Common myeloid progenitor, CD34-positive (primary cell): ENCODE results near the gene ELAVL3.
"Not testable (repeated sequence)": the region's sequence is repeated elsewhere in the genome, so short reads cannot be mapped to it uniquely, and the experiment has no call there.

Source experiments
- CTCF ChIA-PET: fragments of 350-600 bp; sonication (Branson Sonifier 250); formaldehyde crosslinking; loops from one replicate; lab custom pipeline; 2021; ENCODE audit warnings: antibody characterized with exemption; lab: Charles Lee
- POLR2A ChIA-PET: fragments of 350-600 bp; sonication (Branson Sonifier 250); formaldehyde crosslinking; loops from one replicate; lab custom pipeline; 2021; ENCODE audit warnings: antibody characterized with exemption; lab: Charles Lee
- DNase-seq, 3 donors: peaks; one replicate each; pipeline versions ENCODE4 v3.0.0 to v3.0.0-alpha.2; 2013
- H3K27ac ChIP-seq, 2 experiments: 1 replicate in 1 of 2; 2 replicates in 1 of 2; pipeline ENCODE4 v1.7.0; 2013; ENCODE audit warnings: inconsistent platforms in 2 of 2, low read length in 2 of 2, mild to moderate bottlenecking in 2 of 2, low read depth in 1 of 2, moderate library complexity in 1 of 2; ENCODE audit not compliant: severe bottlenecking in 2 of 2, insufficient read depth in 1 of 2, poor library complexity in 1 of 2
- H3K27me3 ChIP-seq, 5 experiments: replicated peaks in 2 of 5; 1 replicate in 3 of 5; 2 replicates in 2 of 5; pipeline versions ENCODE4 v1.6.1 to v1.7.0; 2013; ENCODE audit warnings: low read length in 4 of 5, mild to moderate bottlenecking in 2 of 5, moderate library complexity in 2 of 5, inconsistent platforms in 1 of 5; ENCODE audit not compliant: insufficient read depth in 5 of 5, control insufficient read depth in 4 of 5
- H3K36me3 ChIP-seq, 4 experiments: 1 replicate in 2 of 4; 2 replicates in 2 of 4; pipeline versions ENCODE4 v1.6.1 to v1.7.0; 2013; ENCODE audit warnings: low read length in 3 of 4, control low read depth in 1 of 4, mild to moderate bottlenecking in 1 of 4; ENCODE audit not compliant: control insufficient read depth in 4 of 4, insufficient read depth in 4 of 4
- H3K4me1 ChIP-seq, 4 experiments: 1 replicate in 3 of 4; 2 replicates in 1 of 4; pipeline versions ENCODE4 v1.6.1 to v1.7.1; 2013; ENCODE audit warnings: low read length in 3 of 4, mild to moderate bottlenecking in 3 of 4, control low read depth in 1 of 4, inconsistent platforms in 1 of 4, moderate library complexity in 1 of 4; ENCODE audit not compliant: control insufficient read depth in 4 of 4, insufficient read depth in 4 of 4; ENCODE audit errors: control extremely low read depth in 1 of 4
- H3K4me3 ChIP-seq, 7 experiments: 1 replicate in 4 of 7; 2 replicates in 3 of 7; pipeline versions ENCODE4 v1.5.1 to v1.7.0; 2013; ENCODE audit warnings: mild to moderate bottlenecking in 7 of 7, low read length in 6 of 7, moderate library complexity in 6 of 7, inconsistent platforms in 2 of 7, low read depth in 2 of 7, control low read depth in 1 of 7; ENCODE audit not compliant: insufficient read depth in 4 of 7, control insufficient read depth in 1 of 7; ENCODE audit errors: extremely low read depth in 1 of 7
- H3K9me3 ChIP-seq, 5 experiments: 1 replicate in 4 of 5; 2 replicates in 1 of 5; pipeline versions ENCODE4 v1.6.1 to v1.7.1; 2013; ENCODE audit warnings: low read length in 4 of 5, mild to moderate bottlenecking in 2 of 5, inconsistent platforms in 1 of 5, low read depth in 1 of 5, moderate library complexity in 1 of 5; ENCODE audit not compliant: control insufficient read depth in 4 of 5, insufficient read depth in 2 of 5; ENCODE audit errors: control extremely low read depth in 1 of 5
- WGBS: methylation state at CpG from one replicate; pipeline ENCODE4 v1.1.5; 2013; ENCODE audit not compliant: insufficient coverage; 5-methylcytosine and 5-hydroxymethylcytosine counted together

The ELAVL3 gene

DNA sequence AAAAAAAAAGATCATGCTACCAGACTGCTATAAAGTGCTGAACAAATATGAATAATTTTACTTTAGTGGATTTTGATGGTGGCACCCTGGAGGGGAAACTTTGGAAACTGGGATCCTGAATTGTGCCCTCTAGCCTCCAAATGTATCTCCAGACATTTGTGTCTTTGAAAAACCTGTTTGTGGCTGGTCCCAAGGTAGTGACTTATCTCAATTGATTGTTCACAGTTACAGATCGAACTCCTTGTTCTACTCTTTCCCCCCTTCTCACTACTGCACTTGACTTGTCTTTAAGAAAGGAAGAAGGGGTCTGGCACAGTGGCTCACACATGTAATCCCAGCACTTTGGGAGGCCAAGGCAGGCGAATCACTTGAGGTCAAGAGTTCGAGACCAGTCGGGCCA is 72.3 kb downstream of the ELAVL3 start:
- Histone ChIP-seq H3K27me3 (peaks cover 0 to 13% (median 5%) of the 10 kb centered on the region in 5 experiments), H3K4me3 (no peak overlapping the region), H3K4me1 (peaks cover 0 to 3% (median 0%) of the 10 kb centered on the region in 4 experiments), H3K27ac (no peak overlapping the region), H3K36me3 (no peaks in the 10 kb centered on the region), H3K9me3 (no peaks in the 10 kb centered on the region)
- ChIA-PET CTCF (interaction anchor here (4.4 kb wide), 1 partner anchor 26 kb away, joined by 36 read pairs; the partner anchor contains the start of gene EPOR), POLR2A (no interaction called here)
- no peak for DNase-seq
- WGBS = 100% methylated on average over 4 of the region's 4 CpGs

DNA sequence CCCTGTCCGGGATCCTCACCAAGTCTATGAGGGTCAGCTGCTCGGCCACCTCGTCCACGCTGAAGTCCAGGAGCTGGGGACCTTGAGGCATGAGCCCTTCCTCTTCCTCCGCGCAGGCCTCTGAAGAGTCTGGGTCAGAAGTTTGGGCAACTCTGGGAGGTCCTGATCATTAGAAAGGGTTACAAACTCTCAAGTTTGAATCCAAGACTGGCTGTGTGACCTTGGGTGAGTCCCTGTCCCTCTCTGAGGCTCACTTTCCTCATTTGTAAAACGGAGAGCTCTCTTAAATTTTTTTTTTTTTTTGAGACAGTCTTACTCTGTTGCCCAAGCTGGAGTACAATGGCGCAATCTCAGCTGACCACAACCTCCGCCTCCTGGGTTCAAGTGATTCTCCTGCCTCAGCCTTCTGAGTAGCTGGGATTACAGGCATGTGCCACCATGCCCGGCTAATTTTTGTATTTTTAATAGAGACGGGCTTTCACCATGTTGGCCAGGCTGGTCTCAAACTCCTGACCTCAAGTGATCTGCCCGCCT is 74.1 kb downstream of the ELAVL3 start:
- CTCF ChIA-PET = interaction anchor here (0.7 to 4.4 kb wide), 11 partner anchors 9 to 139 kb away, joined by 3 to 36 read pairs (median 4); partner anchors contain the start of gene EPOR
- H3K4me1 ChIP-seq, H3K27ac ChIP-seq, DNase-seq, H3K4me3 ChIP-seq, H3K9me3 ChIP-seq, H3K36me3 ChIP-seq, POLR2A ChIA-PET: not testable (repeated sequence)
- H3K27me3 ChIP-seq = peaks cover 0 to 13% (median 5%) of the 10 kb centered on the region in 5 experiments
- 82% methylated on average over 10 of the region's 12 CpGs for WGBS

DNA sequence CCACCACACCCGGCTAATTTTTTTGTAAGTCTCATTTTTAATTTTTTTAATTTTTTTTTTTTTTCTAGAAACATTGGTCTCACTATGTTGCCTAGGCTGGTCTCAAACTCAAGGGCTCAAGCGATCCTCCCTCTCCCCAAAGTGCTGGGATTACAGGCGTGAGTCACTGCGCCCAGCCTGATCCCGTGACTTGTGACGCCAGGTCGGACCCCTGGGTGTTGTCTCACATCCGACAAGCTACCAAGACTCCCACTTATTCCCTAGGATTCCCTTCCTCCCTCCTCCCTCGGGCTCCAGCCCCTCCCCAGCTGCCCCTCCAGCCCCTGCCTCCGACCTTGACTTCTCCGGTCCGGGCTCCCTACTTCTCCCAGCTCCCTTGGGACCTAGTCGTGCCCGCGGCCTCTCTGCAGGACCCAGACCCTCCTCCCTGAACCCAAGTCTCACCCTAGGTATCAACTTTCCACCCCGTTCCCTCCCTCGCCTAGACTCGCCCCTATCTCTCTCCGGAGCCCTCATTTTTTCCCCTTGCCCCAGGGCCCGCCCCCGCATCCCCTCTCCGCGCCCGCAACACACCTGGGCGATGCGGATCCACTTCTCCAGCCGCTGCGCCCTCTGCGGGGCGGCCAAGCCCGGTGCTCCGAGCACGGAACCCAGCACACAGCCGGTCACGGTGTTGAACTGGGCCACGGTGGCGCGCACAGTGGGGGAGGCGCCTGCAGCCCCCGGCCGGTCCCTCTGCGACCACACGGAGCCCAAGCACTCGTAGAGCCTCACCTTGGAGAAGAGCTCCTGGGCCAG is 74.8 kb downstream of the ELAVL3 start:
- Histone ChIP-seq H3K9me3 (no peaks in the 10 kb centered on the region), H3K4me3 (no peak overlapping the region), H3K36me3 (no peaks in the 10 kb centered on the region), H3K27ac (no peak overlapping the region), H3K4me1 (peaks cover 0 to 3% (median 0%) of the 10 kb centered on the region in 4 experiments), H3K27me3 (peaks cover 0 to 13% (median 4%) of the 10 kb centered on the region in 5 experiments)
- WGBS = 39% methylated on average over 38 of the region's 44 CpGs
- POLR2A ChIA-PET = interaction anchor here (0.6 kb wide), 1 partner anchor 22 kb away, joined by 11 read pairs; no protein-coding TSS in a partner anchor
- no peak for DNase-seq
- CTCF ChIA-PET = interaction anchor here (0.7 to 4.4 kb wide), 10 partner anchors 9 to 138 kb away, joined by 3 to 36 read pairs (median 4); partner anchors contain the start of gene EPOR

DNA sequence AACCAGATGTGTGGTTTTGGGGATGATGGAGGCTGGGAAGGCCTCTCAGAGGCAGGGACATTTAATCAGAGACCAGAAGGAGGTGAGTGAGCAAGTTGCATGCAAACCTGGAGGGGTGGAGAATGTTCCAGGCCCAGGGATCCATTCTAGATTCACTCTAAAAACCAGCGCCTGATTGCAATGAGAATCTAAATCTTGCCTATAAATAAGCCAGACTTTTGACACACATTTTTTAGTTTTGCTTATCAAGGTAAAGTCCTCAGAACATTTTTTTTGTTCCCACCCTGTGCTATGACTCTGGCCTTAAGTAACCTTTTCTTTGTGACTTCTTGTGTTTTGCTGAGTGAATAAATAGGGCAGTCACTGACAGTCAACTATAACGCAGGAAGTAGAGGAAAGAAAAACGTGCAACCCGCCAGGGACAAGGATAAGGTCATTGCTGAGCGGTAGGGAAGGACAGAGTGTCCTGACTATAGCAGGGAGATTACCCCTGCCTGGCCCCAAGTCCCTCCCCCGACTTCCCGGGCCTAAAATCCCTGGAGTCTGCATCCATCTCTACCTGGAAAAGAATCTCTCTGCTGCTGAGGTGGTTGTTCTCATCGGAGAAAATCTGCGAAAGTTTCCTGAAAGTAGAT is 76.1 kb downstream of the ELAVL3 start:
- peaks cover 0 to 3% (median 0%) of the 10 kb centered on the region in 4 experiments for H3K4me1 ChIP-seq
- 73% methylated on average over 8 of the region's 9 CpGs for WGBS
- H3K9me3 ChIP-seq = no peaks in the 10 kb centered on the region
- no peak for DNase-seq
- no peak overlapping the region for H3K27ac ChIP-seq
- no peak overlapping the region for H3K4me3 ChIP-seq
- no peaks in the 10 kb centered on the region for H3K36me3 ChIP-seq
- ChIA-PET POLR2A (no interaction called here), CTCF (interaction anchor here (1.6 to 4.4 kb wide), 3 partner anchors 13 to 23 kb away, joined by 5 to 36 read pairs (median 6); partner anchors contain the start of genes EPOR and RGL3)
- H3K27me3 ChIP-seq = peaks cover 0 to 13% (median 4%) of the 10 kb centered on the region in 5 experiments

DNA sequence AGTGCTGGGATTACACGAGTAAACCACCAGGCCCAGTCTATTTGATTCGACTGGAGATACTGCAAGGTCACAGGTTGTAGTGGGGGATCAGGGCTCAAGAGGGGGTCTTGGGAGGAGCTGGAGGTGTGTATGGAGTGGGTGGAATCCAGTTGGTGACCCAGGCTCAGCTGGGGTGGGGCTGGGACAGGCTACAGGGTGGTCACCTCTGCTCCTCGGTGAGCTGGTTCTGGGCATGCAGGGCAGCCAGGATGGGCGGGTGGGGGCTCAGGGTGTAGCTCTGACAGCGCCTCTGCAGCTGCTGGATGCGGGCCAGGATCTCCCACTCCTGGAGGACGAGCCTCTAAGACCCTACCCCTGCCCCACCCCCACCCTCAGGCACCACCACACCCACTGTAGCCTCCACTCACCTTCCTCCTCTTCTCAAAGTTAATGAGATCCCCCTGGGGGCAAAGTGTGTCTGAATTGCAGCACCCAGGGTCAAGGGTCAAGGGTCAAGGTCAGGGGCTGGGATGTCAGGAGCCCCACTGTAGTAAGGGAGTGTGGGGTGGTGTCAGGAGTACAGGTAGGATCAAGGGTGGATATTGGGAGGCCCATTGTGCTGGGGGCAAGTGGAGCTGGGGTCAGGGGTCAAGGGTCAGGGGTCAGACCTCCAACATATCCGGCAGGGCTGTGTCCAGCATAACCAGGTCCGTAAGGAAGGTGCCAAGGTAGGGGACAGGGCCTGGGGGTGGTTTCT is 78.9 kb downstream of the ELAVL3 start:
- DNase-seq = no peak
- POLR2A ChIA-PET = interaction anchor here (1.1 kb wide), 1 partner anchor 33 kb away, joined by 3 read pairs; the partner anchor contains the start of gene ODAD3
- 93% methylated on average over 6 of the region's 9 CpGs for WGBS
- H3K4me1 ChIP-seq = peaks cover 0 to 3% (median 0%) of the 10 kb centered on the region in 4 experiments
- no peaks in the 10 kb centered on the region for H3K36me3 ChIP-seq
- peaks cover 0 to 10% (median 4%) of the 10 kb centered on the region in 5 experiments for H3K27me3 ChIP-seq
- no peak overlapping the region for H3K27ac ChIP-seq
- no peak overlapping the region for H3K4me3 ChIP-seq
- CTCF ChIA-PET = interaction anchor here (1.1 to 1.7 kb wide), 3 partner anchors 11 to 84 kb away, joined by 3 to 5 read pairs (median 4); no protein-coding TSS in a partner anchor
- no peaks in the 10 kb centered on the region for H3K9me3 ChIP-seq
